D341Med (cell line): ENCODE measurements around the gene KLKB1.
"Not testable (repeated sequence)": the region's sequence is repeated elsewhere in the genome, so short reads cannot be mapped to it uniquely, and the experiment has no call there.

Experiments
- DNase-seq: peaks from one replicate; pipeline ENCODE4 v3.0.0; 2012; ENCODE audit warnings: low spot score

Gene KLKB1

DNA sequence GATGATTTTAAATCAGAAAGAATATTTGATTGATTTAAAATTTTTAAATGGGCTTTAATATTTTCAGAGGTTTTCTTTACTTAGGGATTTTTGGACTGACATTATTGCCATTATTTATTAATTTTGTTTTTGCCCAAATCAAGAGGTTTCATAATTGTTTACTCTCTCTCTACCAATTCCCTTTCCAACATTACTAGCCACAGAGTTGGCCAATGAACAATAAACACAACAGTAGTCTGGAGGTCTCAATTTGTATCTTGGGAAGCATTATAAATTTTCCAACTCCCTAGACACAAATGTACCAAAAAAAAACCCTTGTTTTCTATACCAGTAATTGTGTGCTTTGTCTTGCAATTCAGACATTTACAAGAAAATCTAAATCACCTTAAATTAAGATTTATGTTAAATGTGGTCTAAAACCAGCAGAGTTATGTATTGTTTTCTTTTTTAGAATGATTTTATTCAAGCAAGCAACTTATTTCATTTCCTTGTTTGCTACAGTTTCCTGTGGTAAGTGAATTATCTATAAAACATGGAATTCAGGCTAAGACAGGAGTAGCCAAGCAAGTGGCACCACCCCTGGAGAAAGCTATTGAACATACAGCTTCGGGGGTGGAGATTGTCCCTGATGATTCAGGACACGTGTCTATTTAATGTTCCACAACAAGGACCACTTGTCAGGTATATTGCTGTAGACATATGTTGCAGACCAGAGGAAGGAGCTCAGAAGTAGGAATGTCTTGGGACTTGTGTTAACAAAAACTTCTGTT, 622 bp downstream of the KLKB1 start:
- DNase-seq: no peak

DNA sequence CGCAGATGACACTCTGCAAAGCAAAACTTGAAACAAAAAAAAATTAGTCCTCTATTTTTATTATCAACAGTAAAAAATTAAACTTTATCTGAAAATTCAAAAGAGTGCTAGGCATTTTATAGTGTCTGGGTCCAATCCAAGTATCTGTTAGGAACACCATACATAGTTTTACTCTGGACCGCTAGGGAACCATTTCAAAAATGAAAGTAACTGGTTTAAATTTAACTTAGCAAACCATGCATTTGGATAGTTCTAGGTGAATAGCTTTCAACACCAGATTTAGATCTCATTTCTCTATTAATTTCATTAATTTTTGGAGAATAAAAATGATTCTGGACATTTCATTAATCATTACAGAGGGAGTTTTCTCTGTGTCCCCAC, 1.2 kb downstream of the KLKB1 start:
- DNase-seq: no peak

DNA sequence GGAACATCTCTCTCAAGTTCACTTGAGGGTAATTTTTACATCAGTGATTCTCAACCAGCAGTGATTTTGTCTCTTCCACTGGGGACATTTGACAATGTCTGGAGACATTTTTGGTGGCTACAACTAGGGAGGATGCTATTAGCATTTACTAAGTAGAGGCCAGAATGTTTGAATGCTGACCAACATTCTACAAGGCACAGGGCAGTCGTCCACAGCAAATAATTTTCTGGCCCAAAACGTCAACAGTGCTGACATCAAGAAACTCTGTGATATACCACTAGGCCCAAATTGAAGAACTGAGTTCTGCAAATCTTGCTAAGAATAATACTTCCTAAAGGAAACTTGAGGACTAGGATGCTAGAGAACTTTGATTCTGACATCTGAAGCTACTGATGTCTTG, 7.1 kb downstream of the KLKB1 start:
- DNase-seq: no peak

DNA sequence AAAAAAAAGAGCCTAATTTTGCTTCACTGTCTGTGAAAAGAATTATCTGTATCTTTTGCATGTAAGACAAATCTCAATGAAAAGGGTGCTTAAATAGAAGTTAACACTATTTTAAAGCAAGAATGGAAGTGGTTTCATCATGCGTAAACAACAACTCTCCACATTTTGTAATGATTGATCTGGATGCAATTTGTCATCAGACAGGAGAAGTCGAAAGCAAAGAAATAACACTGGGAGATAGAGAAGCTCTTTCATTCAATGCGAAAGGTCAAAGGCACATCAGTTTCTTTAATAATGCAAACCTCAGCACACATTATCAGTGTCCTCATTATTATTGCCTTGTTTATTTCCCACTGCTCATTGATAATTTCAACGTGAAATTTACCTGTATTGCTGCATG, 8.8 kb downstream of the KLKB1 start:
- DNase-seq: no peak

DNA sequence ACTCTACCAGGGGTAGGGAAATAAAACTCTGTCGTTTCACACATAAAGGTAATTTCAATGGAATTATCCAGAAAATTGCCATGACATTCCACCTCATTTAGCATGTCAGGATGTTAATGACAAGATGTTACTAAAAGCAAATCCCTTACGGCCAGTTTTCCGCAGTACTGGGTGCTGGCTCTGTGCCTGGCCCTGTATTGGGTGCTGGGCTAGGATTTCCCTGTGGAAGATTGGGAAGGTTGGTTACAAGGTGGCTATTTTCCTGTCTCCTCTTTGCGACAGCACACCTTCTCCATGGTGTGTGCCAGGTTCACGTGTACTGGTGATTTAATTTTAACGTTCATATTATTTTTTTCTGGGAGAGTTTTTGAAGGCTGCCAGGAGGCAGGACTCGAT, 13.1 kb downstream of the KLKB1 start:
- DNase-seq: no peak

DNA sequence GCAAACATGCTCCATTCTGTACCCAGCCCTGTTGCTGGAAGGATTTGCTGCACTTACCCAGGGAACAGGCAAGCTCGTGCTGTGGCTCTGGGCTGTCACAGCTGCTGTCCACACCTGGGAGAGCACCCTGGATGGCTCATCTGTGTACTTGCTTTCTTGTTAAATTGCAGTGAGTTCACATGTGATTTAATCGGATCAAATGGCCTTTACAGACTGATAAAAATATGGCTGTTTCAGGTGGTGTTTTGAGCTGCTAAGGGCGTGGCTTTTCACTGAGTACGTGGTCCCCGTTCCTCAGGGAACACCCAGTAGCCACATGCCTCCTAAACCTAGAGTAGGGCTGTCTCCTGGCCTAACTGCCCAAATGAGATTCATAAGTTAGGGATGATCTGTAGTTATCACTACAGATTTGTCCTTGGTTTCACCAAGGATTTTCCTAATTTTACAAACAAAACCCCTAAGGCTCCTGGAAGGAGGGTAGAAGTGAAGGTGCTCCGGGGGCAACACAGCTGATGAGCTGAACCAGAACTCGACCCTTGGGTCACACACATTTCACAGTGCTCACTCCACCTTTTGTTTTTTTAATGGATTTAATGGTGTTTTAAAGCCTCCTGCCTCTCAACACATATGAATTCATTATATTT, 13.7 kb downstream of the KLKB1 start:
- no peak for DNase-seq

DNA sequence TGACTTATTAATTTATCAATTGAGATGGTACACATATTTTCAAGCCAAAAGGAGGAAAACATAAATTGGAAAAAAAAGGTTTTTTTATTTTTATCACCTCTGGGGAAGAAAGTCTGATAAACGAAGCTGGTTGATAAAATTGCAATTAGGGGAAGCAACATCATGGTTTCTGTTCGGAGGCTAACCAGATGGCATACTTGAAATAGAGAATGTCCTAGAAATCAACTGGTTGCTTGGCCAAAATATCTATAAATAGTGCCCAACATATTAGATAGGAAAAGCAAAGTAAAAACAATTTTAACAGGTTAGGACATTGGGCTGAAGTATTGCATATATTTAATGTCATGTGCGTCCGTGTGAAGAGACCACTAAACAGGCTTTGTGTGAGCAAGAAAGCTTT, 14.3 kb downstream of the KLKB1 start:
- no peak for DNase-seq

DNA sequence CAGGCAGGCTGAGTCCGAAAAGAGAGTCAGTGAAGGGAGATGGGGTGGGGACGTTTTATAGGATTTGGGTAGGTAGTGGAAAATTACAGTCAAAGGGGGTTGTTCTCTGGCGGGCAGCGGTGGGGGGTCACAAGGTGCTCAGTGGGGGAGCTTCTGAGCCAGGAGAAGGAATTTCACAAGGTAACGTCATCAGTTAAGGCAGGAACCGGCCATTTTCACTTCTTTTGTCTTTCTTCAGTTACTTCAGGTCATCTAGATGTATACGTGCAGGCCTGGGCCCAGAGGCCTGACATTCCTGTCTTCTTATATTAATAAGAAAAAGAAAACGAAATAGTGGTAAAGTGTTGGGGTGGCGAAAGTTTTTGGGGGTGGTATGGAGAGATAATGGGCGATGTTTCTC, 14.7 kb downstream of the KLKB1 start:
- DNase-seq: not testable (repeated sequence)

DNA sequence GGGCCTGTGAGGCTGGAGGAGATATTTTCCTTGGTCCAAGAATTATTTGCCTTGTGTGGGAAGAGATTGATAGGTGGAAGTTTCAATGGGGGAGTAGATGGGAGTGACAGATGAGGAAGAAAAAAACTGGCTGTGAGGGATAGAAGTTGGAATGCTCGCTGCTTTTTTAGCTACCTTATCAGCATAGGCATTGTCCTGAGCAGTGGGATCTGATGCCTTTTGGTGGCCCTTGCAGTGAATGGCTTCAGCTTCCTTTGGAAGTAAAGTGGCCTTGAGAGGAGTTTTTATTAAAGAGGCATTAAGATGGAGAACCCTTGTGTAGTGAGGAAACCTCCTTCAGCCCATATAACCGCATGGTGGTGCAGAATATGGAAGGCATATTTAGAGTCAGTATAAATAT, 16.0 kb downstream of the KLKB1 start:
- no peak for DNase-seq

DNA sequence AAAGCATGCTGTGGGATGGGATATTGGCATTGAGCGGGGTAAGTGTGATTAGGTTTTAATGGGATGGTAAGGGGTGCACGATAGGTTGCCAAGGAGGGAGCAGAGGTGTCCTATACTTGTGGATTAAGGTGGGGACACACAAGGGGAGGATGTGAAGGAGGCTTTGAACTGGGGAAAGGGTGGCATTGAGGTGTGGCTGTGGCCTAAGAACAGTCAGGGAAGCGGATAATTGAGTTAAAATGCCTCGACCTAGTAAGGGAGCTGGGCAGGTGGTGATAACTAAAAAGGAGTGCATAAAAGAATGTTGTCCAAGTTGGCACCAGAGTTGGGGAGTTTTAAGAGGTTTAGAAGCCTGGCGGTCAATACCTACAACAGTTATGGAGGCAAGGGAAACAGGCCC, 17.5 kb downstream of the KLKB1 start:
- no peak for DNase-seq

DNA sequence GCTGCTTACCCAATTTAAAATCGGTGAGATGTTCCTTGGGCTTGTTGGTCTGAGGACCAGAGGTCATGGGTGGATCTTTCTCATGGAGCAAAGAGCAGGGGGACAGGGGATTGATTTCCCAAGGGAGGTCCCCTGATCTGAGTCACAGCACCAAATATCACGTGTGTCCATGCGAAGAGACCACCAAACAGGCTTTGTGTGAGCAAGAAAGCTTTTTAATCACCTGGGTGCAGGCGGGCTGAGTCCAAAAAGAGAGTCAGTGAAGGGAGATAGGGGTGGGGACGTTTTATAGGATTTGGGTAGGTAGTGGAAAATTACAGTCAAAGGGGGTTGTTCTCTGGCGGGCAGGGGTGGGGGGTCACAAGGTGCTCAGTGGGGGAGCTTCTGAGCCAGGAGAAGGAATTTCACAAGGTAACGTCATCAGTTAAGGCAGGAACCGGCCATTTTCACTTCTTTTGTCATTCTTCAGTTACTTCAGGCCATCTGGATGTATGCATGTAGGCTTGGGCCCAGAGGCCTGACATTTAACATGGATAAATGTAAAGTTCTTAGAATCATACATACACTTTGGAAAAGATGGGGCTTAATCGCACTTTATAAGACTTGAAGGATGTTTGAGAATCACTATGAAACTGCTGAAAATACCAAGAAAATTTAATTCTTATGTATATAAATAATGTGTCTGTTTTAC, 19.9 kb downstream of the KLKB1 start:
- not testable (repeated sequence) for DNase-seq

DNA sequence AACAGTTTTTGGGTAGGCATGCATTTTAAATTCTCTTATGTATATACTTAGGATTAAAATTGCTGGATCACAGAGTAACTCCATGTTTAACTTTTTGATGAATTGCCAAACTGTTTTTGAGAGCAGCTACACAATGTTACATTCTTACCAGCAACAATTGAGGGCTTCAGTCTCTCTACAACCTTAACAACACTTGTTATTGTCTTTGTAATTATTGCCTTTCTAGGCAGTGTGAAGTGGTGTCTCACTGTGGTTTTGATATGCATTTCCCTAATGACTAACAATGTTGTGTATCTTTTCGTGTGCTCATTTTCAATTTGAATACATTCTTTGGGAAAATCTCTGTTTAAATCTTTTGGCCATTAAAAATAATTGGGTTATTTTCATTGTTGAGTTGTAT, 21.3 kb downstream of the KLKB1 start:
- DNase-seq: no peak

DNA sequence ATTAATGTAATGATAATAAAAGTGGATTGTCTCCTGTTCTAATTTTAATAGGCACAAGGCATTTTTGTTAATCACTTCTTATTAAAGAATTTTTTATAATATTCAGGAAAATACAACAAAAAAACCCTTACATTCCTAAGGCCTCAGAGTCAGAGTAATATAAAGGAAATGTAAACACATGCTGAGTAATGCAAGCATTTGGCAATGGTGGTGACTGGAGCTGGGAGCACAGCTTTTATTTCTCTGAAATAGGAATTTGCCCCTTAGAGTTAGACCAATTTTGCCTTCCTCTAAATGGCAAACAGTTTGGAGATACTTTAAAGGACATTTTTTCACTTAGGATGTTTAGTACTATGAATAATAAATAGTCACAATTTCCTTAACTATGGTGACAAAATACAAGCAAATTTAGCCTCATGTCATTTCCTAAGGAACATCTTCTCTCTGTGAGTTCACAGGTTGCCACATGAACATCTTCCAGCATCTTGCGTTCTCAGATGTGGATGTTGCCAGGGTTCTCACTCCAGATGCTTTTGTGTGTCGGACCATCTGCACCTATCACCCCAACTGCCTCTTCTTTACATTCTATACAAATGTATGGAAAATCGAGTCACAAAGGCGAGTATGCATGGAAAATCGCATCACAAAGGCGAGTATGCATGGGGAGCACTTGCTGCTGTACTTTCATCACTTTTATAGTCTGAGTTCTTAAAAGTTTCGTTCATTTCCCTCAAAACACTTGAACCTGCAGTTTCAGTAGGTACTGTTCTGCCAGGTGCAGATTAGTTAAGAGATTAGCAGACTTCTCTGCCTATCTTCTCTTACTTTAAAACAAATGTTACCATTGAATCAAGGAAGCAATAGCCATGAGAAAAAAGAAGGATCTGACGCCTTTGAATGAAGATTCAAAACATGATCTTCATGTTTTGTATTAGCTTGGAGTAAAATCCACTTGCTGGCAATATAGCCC, 22.8 kb downstream of the KLKB1 start:
- DNase-seq: no peak

DNA sequence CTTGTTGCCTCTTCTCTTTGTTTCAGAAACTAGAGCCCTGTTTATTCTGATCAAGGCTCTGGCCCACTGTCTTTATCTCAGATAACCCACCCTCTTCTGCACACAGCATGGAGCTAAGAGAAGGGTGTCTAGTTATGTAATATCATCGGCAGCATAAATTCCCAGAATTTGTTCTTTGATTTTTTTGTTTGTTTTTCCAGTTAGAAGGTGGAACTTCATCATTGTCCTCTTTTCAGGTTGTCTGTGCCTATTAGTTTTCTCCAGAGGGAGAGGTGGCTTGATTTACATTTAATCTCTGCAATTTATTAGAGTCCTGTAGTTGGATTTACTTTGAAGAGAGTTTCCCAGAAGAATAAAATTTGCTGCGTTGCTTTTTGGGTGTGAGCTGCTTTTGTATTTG, 23.5 kb downstream of the KLKB1 start:
- no peak for DNase-seq

DNA sequence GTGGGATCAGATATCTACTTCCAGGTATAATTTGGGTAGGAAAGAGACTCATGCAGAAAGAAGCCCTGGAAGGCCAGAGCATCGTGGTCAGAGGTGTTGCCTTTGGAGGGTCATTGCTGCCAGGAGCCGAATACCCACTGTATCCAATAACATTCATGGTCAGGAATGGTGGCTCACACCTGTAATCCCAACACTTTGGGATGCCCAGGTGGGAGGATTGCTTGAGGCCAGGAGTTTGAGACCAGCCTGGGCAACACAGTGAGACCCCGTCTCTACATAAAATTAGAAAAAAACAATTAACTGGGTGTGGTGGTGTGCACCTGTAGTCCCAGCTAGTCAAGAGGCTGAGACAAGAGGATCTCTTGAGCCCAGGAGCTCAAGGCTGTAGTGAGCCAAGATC, 27.8 kb downstream of the KLKB1 start:
- no peak for DNase-seq

DNA sequence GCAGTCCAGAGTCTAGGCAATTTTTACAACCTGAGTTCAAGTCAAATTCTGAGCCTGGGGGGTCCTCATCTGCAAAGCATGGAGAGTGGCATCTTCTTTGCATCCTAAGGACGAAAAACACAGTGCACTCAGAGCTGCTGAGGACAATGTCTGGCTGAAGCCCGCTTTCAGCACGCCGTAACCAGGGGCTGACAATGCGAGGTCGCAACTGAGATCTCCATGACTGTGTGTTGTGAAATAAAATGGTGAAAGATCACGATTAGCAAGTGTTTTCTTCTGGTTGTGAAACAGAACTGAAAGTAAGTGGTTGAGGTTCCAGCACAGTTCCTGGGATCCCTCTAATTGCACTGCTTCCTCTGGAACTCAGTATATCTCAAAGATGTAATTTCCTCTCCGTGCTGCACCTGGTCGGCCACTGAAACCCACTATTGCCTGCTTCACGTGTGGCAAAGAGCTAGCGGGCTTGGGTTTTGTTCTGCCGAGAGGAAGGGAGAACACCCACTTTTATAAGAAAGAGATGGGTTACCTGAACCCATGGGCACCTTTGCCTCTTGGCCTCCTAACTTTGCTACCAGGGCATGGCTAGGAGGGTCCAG, 31.0 kb downstream of the KLKB1 start:
- DNase-seq: no peak

DNA sequence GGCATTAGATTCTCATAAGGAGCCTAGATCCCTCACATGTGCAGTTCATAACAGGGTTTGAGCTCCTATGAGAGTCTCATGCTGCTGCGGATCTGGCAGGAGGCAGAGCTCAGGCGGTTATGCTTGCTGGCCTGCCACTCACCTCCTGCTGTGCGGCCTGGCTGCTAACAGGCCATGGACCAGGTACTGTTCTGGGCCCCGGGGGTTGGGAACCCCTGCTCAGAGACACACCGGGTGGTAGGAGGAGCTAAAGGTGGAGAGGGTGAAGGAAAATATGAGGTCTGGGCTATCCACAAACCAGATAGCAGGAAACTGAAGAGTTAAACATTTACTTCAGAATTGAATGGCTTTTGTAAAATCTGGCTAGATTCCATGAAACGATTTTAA, 32.8 kb downstream of the KLKB1 start:
- no peak for DNase-seq

DNA sequence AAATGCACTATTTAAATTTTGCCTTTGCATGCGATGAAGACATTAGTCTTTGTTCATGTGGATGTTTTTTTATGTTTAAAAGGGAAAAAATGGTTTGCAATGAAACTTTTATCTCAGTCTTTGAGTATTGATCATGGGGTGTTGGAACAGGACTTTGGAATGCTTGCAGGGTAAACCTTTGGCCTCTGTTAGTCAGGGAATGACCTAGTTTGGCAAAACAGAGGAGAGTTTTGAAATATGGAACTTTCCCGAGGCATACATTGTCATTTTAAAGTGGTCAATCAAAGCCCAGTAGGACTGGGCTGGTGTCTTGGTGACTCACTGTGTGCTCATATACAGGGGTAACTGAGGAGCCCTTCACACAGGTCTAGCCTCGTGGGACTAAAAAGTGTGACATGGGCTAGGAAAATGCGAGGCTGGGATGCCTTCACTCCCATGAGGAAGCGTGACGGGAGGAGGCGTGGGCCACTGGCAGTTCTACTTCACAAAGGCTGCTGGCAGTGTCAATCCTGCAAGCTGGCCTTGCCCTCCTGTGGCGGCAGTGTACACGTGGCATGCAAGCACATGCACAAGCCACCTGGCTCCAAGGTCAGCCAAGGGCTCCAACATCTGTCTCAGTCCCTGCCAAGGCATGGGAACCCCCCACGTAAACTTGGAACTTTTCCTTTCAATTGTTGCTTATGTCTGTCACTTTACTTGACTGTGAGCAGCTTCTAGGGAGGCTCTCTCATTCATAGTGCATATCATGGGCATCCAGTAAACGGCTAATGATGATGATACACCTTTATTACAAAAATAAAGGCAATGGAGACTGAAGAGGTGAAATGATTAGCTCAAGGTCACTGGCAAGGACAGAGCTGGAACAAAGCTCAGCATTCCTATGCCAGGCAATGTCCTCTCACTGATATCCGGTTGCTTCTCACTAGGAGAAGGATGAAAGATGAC, 33.5 kb downstream of the KLKB1 start:
- DNase-seq: no peak

DNA sequence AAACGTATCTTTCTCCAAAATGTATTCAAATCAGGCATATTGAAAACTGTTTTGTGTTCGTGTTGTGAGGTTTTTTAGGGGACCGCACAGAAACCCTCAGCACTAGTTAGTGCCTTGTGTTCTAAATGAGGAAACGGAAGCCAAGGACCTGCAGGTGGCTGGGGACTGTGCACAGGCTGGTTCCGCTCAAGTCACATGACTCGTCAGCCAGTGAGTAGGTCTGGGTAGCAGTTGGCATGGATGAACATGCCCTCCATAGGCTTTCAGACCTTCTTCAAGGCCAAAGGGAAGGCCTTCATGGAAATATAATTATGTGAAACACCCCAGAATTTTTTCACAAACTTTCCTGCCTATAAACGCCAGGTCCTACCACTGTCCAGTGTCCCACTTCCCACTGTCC, 37.4 kb downstream of the KLKB1 start:
- DNase-seq: no peak

DNA sequence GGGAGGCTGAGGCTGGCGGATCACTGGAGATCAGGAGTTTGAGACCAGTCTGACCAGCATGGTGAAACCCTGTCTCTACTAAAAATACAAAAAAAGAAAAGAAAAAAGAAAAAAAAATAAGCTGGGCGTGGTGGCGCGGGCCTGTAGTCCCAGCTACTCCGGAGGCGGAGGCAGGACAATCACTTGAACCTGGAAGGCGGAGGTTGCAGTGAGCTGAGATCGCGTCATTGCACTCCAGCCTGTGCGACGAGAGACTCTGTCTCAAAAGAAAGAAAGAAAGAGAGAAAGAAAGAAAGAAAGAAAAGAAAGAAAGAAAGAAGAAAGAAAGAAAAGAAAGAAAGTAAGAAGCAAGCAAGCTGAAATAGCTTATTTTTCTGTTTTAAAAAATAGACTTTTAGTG, 37.9 kb downstream of the KLKB1 start:
- not testable (repeated sequence) for DNase-seq
